HS-27A (cell line): ENCODE measurements around the gene KYNU.
"Not testable (repeated sequence)": the region's sequence is repeated elsewhere in the genome, so short reads cannot be mapped to it uniquely, and the experiment has no call there.

Source experiments
- DNase-seq: peaks from one replicate; pipeline ENCODE4 v3.0.0-alpha.2; 2012; ENCODE audit warnings: low read depth, missing footprints

KYNU gene

GRCh38 chr2:143089520-143089919 lies 212.1 kb downstream of the KYNU start:
- DNase-seq, result not testable (repeated sequence)
